SK-N-SH treated with all-trans-retinoic acid at 6 μM for 48 hours (cell line): ENCODE data around the gene BOD1L1.

Source experiments
- ATAC-seq: fragments of 200-7000 bp; cut with Tn5 transposase; 3 replicates; pipeline ENCODE4 v1.9.1; 2020; ENCODE audit warnings: mild to moderate bottlenecking, moderate library complexity
- ARNTL ChIP-seq: fragments of 450-650 bp; formaldehyde crosslinking; IDR thresholded peaks from 2 replicates; pipeline ENCODE4 v1.5.0; 2020; ENCODE audit warnings: low read depth, mild to moderate bottlenecking, moderate library complexity, borderline replicate concordance
- CSDC2 ChIP-seq: fragments of 250-450 bp; sonication (Bioruptor Pico); IDR thresholded peaks from 2 replicates; pipeline ENCODE4 v1.5.0; 2020; ENCODE audit warnings: mild to moderate bottlenecking, moderate library complexity
- ESRRG ChIP-seq: fragments of 250-450 bp; sonication (Bioruptor Pico); IDR thresholded peaks from 2 replicates; pipeline ENCODE4 v1.6.1; 2021; ENCODE audit warnings: mild to moderate bottlenecking
- GLIS3 ChIP-seq: fragments of 250-450 bp; sonication (Bioruptor Pico); IDR thresholded peaks from 2 replicates; pipeline ENCODE4 v1.5.0; 2020; ENCODE audit warnings: mild to moderate bottlenecking, moderate library complexity
- ISL1 ChIP-seq: fragments of 250-450 bp; sonication (Bioruptor Pico); IDR thresholded peaks from 2 replicates; pipeline ENCODE4 v2.1.2; 2022; ENCODE audit warnings: mild to moderate bottlenecking, moderate library complexity
- OSR1 ChIP-seq: fragments of 250-450 bp; sonication (Bioruptor Pico); IDR thresholded peaks from 2 replicates; pipeline ENCODE4 v1.8.0; 2022; ENCODE audit warnings: moderate library complexity, mild to moderate bottlenecking, inconsistent platforms
- RARB ChIP-seq: fragments of 250-450 bp; sonication (Bioruptor Pico); IDR thresholded peaks from 2 replicates; pipeline ENCODE4 v1.8.0; 2021; ENCODE audit warnings: mild to moderate bottlenecking, moderate library complexity
- TCF4 ChIP-seq: fragments of 250-450 bp; sonication (Bioruptor Pico); IDR thresholded peaks from 2 replicates; pipeline ENCODE4 v1.8.0; 2021; ENCODE audit warnings: mild to moderate bottlenecking, moderate library complexity, borderline replicate concordance
- TOX ChIP-seq: fragments of 250-450 bp; sonication (Bioruptor Pico); IDR thresholded peaks from 2 replicates; pipeline ENCODE4 v1.8.0; 2021; ENCODE audit warnings: mild to moderate bottlenecking, moderate library complexity, borderline replicate concordance
- ZFP3 ChIP-seq: fragments of 250-450 bp; sonication (Bioruptor Pico); IDR thresholded peaks from 2 replicates; pipeline ENCODE4 v1.5.0; 2020; ENCODE audit warnings: mild to moderate bottlenecking, moderate library complexity
- ZFP30 ChIP-seq: fragments of 450-650 bp; formaldehyde crosslinking; IDR thresholded peaks from 2 replicates; pipeline ENCODE4 v1.5.0; 2022; ENCODE audit warnings: mild to moderate bottlenecking, moderate library complexity
- ZNF565 ChIP-seq: fragments of 450-650 bp; formaldehyde crosslinking; conservative IDR thresholded peaks from 2 replicates; pipeline ENCODE4 v1.5.0; 2020; ENCODE audit warnings: low read depth, mild to moderate bottlenecking, moderate library complexity
- ZNF70 ChIP-seq: fragments of 450-650 bp; formaldehyde crosslinking; IDR thresholded peaks from 2 replicates; pipeline ENCODE4 v1.5.0; 2020; ENCODE audit warnings: mild to moderate bottlenecking, moderate library complexity
- ZNF8 ChIP-seq: fragments of 450-650 bp; formaldehyde crosslinking; IDR thresholded peaks from 2 replicates; pipeline ENCODE4 v1.5.0; 2020; ENCODE audit warnings: mild to moderate bottlenecking, moderate library complexity
- TF ChIP-seq, protein P1 (sequence below): fragments of 250-450 bp; sonication (Bioruptor Pico); IDR thresholded peaks from 2 replicates; pipeline ENCODE4 v1.8.0; 2021; ENCODE audit warnings: low read depth, mild to moderate bottlenecking, moderate library complexity, borderline replicate concordance
- TF ChIP-seq, protein P2 (sequence below): fragments of 250-450 bp; sonication (Bioruptor Pico); IDR thresholded peaks from 2 replicates; pipeline ENCODE4 v1.5.1; 2020; ENCODE audit warnings: low read depth, mild to moderate bottlenecking, moderate library complexity
- TF ChIP-seq, protein P3 (sequence below): fragments of 250-450 bp; sonication (Bioruptor Pico); IDR thresholded peaks from 2 replicates; pipeline ENCODE4 v1.8.0; 2020; ENCODE audit warnings: mild to moderate bottlenecking, moderate library complexity, borderline replicate concordance

The BOD1L1 gene

DNA sequence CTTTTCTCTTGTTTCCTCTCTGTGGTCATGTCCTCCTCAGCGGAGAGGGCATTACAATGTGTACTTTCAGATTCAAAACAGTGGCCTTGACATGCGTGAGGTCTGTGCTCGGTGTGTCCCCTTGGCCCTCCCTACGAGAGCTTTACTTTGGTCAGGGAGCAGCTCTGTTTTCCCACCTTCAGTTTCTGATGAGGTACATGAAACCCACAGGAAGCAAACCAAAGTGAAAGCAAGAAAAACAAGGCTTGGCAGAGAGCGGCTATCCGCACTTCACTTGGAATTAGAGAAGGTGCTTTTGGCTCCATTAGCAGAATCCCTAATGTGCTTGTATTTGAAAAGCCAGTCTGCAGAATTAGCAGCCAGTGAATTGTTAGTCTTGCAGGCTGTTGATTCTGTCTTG lies 19.5 kb upstream of the BOD1L1 start:
- ATAC-seq = no peak
- TF ChIP-seq ZFP3 (no peak), ZFP30 (CRISPR knock-in tag) (no peak), ARNTL (CRISPR knock-in tag) (no peak), TOX (CRISPR knock-in tag) (no peak), OSR1 (CRISPR knock-in tag) (no peak), ZNF8 (no peak), ISL1 (CRISPR knock-in tag) (no peak), CSDC2 (CRISPR knock-in tag) (no peak), ZNF565 (CRISPR knock-in tag) (no peak)
- TF ChIP-seq, protein P1, sequence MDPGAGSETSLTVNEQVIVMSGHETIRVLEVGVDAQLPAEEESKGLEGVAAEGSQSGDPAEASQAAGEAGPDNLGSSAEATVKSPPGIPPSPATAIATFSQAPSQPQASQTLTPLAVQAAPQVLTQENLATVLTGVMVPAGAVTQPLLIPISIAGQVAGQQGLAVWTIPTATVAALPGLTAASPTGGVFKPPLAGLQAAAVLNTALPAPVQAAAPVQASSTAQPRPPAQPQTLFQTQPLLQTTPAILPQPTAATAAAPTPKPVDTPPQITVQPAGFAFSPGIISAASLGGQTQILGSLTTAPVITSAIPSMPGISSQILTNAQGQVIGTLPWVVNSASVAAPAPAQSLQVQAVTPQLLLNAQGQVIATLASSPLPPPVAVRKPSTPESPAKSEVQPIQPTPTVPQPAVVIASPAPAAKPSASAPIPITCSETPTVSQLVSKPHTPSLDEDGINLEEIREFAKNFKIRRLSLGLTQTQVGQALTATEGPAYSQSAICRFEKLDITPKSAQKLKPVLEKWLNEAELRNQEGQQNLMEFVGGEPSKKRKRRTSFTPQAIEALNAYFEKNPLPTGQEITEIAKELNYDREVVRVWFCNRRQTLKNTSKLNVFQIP (CRISPR knock-in tag) = no peak
- TF ChIP-seq, protein P2, sequence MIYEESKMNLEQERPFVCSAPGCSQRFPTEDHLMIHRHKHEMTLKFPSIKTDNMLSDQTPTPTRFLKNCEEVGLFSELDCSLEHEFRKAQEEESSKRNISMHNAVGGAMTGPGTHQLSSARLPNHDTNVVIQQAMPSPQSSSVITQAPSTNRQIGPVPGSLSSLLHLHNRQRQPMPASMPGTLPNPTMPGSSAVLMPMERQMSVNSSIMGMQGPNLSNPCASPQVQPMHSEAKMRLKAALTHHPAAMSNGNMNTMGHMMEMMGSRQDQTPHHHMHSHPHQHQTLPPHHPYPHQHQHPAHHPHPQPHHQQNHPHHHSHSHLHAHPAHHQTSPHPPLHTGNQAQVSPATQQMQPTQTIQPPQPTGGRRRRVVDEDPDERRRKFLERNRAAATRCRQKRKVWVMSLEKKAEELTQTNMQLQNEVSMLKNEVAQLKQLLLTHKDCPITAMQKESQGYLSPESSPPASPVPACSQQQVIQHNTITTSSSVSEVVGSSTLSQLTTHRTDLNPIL (CRISPR knock-in tag) = no peak
- TF ChIP-seq, protein P3, sequence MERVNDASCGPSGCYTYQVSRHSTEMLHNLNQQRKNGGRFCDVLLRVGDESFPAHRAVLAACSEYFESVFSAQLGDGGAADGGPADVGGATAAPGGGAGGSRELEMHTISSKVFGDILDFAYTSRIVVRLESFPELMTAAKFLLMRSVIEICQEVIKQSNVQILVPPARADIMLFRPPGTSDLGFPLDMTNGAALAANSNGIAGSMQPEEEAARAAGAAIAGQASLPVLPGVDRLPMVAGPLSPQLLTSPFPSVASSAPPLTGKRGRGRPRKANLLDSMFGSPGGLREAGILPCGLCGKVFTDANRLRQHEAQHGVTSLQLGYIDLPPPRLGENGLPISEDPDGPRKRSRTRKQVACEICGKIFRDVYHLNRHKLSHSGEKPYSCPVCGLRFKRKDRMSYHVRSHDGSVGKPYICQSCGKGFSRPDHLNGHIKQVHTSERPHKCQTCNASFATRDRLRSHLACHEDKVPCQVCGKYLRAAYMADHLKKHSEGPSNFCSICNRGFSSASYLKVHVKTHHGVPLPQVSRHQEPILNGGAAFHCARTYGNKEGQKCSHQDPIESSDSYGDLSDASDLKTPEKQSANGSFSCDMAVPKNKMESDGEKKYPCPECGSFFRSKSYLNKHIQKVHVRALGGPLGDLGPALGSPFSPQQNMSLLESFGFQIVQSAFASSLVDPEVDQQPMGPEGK (CRISPR knock-in tag) = no peak
- TF ChIP-seq, all 23 proteins: peak for 0

DNA sequence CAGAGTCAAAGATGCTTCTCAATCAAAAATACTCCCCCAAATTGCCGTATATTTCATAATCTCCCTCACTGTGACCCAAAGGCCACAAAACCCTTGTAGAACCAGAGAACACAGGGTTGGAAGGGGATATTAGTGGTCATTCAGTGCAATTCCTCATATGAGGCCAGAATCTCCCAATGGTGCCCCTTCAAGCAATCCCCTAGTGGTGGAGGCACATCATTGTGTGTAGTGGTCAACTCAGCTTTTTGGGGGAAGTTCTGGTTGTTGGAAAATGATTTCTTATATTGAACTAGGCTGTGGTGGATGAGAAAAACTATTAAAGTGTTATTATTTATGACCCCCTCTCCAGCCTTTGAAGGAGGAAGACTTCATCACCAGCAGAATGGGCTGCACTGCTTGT lies 17.6 kb upstream of the BOD1L1 start:
- no peak for TF ChIP-seq ESRRG (CRISPR knock-in tag)
- TF ChIP-seq, protein P3 (CRISPR knock-in tag) = no peak
- TF ChIP-seq TCF4 (CRISPR knock-in tag) = no peak
- TF ChIP-seq ARNTL (CRISPR knock-in tag) = no peak
- ATAC-seq = no peak

DNA sequence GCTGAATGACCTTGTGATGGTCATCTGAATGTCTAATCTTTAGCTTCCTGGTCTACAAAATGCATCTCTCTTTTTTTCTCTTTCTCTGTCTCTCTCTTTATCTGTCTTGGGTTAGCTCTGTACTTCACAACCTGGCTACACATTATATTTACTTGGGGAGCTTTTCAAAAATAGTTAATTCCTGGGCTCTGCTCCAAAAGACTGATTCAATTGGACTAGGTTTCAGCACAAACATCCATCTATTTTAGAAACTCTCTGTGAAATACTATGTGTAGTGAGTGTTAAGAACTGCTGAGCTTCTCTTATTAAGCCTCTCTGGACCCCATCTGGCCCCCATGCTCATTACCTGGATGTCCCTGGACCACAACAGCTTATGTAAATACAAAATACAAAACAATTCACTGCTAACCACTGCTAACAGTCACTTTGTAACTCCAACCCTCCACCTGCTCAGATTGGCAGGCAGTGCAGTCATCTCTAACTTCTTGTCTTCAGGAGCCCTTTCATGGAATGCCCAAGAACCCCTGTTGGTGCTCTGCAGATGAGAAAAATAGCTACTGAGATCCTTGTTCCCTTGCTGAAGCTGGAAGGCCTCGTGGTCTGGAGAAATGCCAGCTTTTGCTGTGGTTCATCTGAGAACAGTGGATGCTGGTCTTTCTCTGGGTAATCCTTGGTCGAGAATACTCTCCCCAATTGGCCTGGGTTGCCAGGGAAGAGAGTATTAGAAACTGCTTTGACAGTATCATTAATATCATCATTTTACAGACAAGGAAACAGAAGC lies 14.8 kb upstream of the BOD1L1 start:
- ATAC-seq = no peak; the same call in 2 of the 3 replicates

More for the DNA sequence above, 14.8 kb upstream of the BOD1L1 start:
- no peak for TF ChIP-seq ZNF8
- no peak for TF ChIP-seq RARB (CRISPR knock-in tag)
- no peak for TF ChIP-seq ZFP3
- TF ChIP-seq ESRRG (CRISPR knock-in tag) = no peak
- TF ChIP-seq, protein P1 (CRISPR knock-in tag) = no peak
- TF ChIP-seq GLIS3 = no peak
- TF ChIP-seq, protein P2 (CRISPR knock-in tag) = no peak
- TF ChIP-seq ISL1 (CRISPR knock-in tag) = no peak
- no peak for TF ChIP-seq OSR1 (CRISPR knock-in tag)
- TF ChIP-seq ZNF70 (CRISPR knock-in tag) = no peak
